NCI-H2107 (cell line): Measurements from ENCODE around the gene RNF223.

Source experiments
- DNase-seq: peaks from one replicate; lab custom pipeline; 2025; lab: John Stamatoyannopoulos, UW

The RNF223 gene

GRCh38 chr1:1027791-1028190 is 46.3 kb downstream of the RNF223 start:
- no peak for DNase-seq

DNA sequence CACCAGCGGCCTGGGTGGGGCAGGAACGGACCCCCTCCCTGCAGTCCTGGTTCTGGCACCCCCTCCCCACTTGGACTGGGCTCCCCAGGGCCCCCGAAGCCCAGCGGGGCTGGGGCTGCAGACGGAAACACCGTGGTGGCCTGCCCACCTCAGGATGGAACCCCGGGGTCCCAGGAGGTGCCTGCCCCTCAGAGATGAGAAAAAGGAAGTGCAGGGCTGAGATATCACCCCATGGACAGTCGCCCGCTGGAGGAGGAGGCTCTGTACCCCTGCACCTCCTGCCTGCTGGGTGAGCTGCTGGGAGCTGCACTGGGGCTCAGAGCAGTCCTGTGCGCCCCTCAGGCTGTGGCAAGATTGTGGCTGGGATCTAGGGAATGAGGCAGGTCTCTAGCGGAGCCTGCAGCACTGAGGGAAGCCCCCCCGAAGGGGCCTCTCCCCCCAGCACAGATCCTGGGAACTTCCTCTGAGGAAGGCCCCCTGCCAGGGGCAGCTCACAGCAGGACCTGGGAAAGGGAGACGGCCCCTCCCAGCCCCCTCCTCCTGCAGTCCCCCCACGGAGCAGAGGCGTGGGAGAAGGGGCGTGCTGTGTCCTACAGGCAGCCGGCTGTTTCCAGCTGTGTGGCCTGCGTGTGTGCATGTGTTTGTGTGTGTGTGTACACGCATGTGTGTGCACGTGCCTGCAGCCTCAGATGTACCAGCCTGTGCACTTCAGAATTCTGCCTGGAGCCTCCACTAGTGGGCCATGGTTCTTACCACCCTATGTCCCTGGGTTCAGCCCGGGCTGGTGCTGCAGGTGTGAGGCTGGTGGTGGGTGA is 47.3 kb downstream of the RNF223 start:
- no peak for DNase-seq

GRCh38 chr1:1025730-1026129 is 48.4 kb downstream of the RNF223 start:
- no peak for DNase-seq

DNA sequence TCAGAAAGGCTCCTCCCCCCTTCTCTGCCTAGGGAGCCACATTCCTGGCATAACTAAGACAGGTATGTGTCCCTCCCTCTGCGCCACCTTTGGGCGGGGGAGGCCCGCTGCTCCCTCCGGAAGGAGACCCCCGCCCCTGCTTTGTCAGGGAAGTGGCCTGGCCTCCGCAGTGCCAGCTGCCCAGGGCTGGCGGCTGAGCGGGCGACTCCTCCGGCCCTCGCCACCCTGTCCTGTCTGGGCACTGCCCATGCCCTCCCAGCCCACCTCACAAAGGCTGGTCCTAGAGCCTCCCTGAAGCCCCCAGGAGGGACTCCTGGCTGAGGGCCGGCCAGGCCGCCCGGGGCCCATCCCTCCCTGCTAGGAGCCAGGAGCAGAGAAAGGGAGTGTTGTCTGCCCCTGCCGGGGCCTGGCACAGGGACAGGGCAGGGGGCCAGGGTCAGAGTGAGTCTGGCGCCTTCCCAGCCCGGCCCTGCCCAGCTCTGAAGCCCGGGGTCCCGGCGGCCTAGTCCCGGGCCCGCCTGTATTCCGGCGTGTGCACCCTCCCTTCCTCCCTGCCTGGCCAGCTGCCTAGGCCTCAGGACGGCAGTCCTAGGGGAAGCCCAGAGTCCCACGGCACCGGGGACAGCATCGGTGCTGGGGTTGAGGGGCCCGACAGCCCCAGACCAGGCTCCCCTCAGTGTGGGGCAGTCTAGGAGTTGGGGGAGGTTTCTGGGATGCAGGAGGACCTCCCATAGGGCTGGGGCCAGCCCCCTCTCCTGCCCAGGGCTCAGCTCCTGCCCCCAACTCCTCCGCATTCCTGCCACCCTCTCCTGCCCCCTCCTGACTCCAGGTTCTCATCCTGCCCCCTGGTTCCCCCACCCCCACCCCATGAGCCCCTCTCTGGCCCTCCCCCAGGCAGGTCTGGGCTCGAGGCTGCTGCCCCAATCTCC is 49.1 kb downstream of the RNF223 start:
- DNase-seq: no peak

DNA sequence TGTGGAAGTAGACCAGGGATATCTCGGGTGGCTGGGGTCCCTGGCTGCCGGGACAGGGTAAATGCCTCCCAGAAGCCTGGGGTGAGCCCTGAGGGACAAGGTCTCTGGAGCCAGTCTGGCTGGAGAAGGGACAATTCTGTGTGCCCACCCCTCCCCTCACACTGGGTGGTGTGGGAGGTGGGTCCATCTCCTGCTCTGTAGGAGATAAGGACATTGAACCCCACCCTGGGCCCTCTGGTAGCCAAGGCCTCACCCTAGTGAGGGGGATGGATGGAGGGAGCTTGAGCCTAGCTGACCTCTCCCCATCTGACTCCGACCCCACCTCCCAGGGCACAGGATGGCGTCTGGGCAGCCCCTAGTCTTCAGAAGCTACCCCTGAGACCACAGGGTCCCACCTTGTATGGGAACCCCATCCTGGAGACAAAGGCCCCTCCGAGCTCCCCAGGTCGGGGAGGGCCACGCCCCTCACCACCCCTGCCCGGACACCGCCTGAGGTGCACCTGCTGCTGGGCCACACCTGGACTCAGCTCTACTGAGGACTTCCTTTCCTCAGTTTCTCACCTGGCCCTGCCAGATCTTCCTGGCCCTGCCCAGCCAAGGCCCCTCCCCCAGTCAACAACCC is 49.8 kb downstream of the RNF223 start:
- DNase-seq: no peak

DNA sequence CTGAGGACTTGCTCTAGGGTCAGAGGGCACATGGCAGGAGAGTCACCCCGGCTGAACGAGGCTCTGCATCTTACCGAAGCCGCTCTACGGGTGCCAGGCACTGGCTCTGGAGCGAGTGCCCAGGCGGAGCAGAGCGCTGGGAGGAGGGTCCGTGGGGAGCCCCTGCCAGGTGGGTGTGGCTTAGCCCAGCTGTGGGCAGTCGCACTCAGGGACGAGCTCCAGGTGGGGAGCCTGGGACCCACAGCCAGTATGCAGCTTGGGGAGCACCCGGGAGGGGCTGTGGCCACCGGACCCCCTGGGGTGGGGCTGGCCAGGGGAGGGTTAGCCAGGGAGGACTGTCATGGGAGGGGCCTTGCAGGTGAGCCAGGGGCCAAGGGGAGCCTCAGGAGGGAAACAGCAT is 50.4 kb downstream of the RNF223 start:
- DNase-seq: no peak

- DNase-seq: no peak
These were observed 51.6 kb downstream of the RNF223 start for GRCh38 chr1:1022302-1023009.

- DNase-seq: no peak
These were observed 52.2 kb downstream of the RNF223 start for GRCh38 chr1:1021920-1022259.

- no peak for DNase-seq
These were observed 52.8 kb downstream of the RNF223 start for GRCh38 chr1:1021010-1021919.
